PC-3 (cell line): ENCODE measurements around the gene NOTCH4. TPM values are rescaled to one million over a fixed set of nuclear protein-coding genes. Genes with fewer than 3 reads are reported as not detected.
"Not testable (repeated sequence)": the region's sequence is repeated elsewhere in the genome, so short reads cannot be mapped to it uniquely, and the experiment has no call there.

ENCODE experiments used
- ATAC-seq: fragments of 200-7000 bp; cut with Tn5 transposase; 2 replicates; pipeline ENCODE4 v1.9.1; 2020; ENCODE audit warnings: mild to moderate bottlenecking, moderate library complexity
- BruUV-seq: library from RNA; stranded (reverse); fragments of 400-500 nt; replicated peaks from 2 replicates; lab custom pipeline; 2021; lab: Mats Ljungman, UMichigan
- CTCF ChIA-PET: fragments of 300-600 bp; sonication (Branson Sonifier 250); formaldehyde crosslinking; loops from one replicate; lab custom pipeline; 2022; ENCODE audit warnings: antibody characterized with exemption; lab: Charles Lee
- POLR2A ChIA-PET: fragments of 300-600 bp; sonication (Branson Sonifier 250); formaldehyde crosslinking; loops from one replicate; lab custom pipeline; 2022; ENCODE audit warnings: antibody characterized with exemption; ENCODE audit not compliant: unreplicated experiment; lab: Charles Lee
- DNase-seq: peaks from one replicate; pipeline ENCODE4 v3.0.0-alpha.2; 2015
- H2AFZ ChIP-seq: fragments of 300-600 bp; sonication (generic); 2 replicates; pipeline ENCODE4 v1.6.0; 2016; ENCODE audit warnings: antibody characterized with exemption, low read length
- H3F3A ChIP-seq: fragments of 300-600 bp; sonication (generic); one replicate; pipeline ENCODE4 v1.6.0; 2017; ENCODE audit warnings: antibody characterized with exemption, low read length, control low read depth, mild to moderate bottlenecking; ENCODE audit not compliant: unreplicated experiment
- H3K27ac ChIP-seq: fragments of 300-600 bp; sonication (generic); 2 replicates; pipeline ENCODE4 v1.5.1; 2016; ENCODE audit warnings: mild to moderate bottlenecking, low read length
- H3K27me3 ChIP-seq: fragments of 300-600 bp; sonication (generic); 2 replicates; pipeline ENCODE4 v1.6.1; 2016; ENCODE audit warnings: low read length, mixed read lengths
- H3K36me3 ChIP-seq: fragments of 300-600 bp; sonication (generic); 2 replicates; pipeline ENCODE4 v1.6.1; 2016; ENCODE audit warnings: low read depth, mixed run types, low read length, mixed read lengths
- H3K4me1 ChIP-seq: fragments of 300-600 bp; sonication (generic); 2 replicates; pipeline ENCODE4 v1.5.1; 2016; ENCODE audit warnings: low read length; ENCODE audit not compliant: insufficient read depth
- H3K4me2 ChIP-seq: fragments of 300-600 bp; sonication (generic); 2 replicates; pipeline ENCODE4 v1.6.0; 2016; ENCODE audit warnings: low read length
- H3K4me3 ChIP-seq: fragments of 300-600 bp; sonication (generic); 2 replicates; pipeline ENCODE4 v1.5.1; 2016; ENCODE audit warnings: mild to moderate bottlenecking, low read length, mixed read lengths
- H3K79me2 ChIP-seq: fragments of 300-600 bp; sonication (generic); 2 replicates; pipeline ENCODE4 v1.6.1; 2017; ENCODE audit warnings: low read length, mixed read lengths
- H3K9ac ChIP-seq: fragments of 300-600 bp; sonication (generic); 2 replicates; pipeline ENCODE4 v1.6.0; 2016; ENCODE audit warnings: mild to moderate bottlenecking, low read length
- H3K9me2 ChIP-seq: fragments of 300-600 bp; sonication (generic); replicated peaks from 2 replicates; pipeline ENCODE4 v1.6.1; 2016; ENCODE audit warnings: mixed run types, low read length, mixed read lengths
- H3K9me3 ChIP-seq: fragments of 300-600 bp; sonication (generic); 2 replicates; pipeline ENCODE4 v1.6.1; 2016; ENCODE audit warnings: low read length, mixed read lengths
- H4K20me1 ChIP-seq: fragments of 300-600 bp; sonication (generic); 2 replicates; pipeline ENCODE4 v1.6.1; 2016; ENCODE audit warnings: low read length, mixed read lengths
- CTCF ChIP-seq: fragments of 300-600 bp; sonication (generic); conservative IDR thresholded peaks from 2 replicates; pipeline ENCODE4 v1.5.1; 2017; ENCODE audit warnings: antibody characterized with exemption, low read depth, mild to moderate bottlenecking, low read length
- EZH2 ChIP-seq: fragments of 300-600 bp; sonication (generic); IDR thresholded peaks from one replicate; pipeline ENCODE4 v1.6.1; 2017; ENCODE audit warnings: antibody characterized with exemption, mild to moderate bottlenecking, low read length; ENCODE audit not compliant: unreplicated experiment
- EZH2phosphoT487 ChIP-seq: fragments of 300-600 bp; sonication (generic); IDR thresholded peaks from 2 replicates; pipeline ENCODE4 v1.6.1; 2018; ENCODE audit warnings: mild to moderate bottlenecking, antibody characterized with exemption, low read length, borderline replicate concordance
- intact Hi-C: fragments of 100-400 bp; cut with micrococcal nuclease; formaldehyde crosslinking; loops from 2 replicates; pipeline ENCODE4 v1.9.0; 2023
- total RNA-seq: library from RNA; depleted of rRNA; stranded (reverse); fragments of >200 nt; gene quantifications from 2 replicates; pipeline ENCODE4 v1.2.3, GENCODE V29; 2014

Gene NOTCH4
- total RNA-seq, 1 experiment from 2014 or later: 1.7 TPM

- Histone ChIP-seq H3K36me3 (no peaks in the 10 kb centered on the region), H2AFZ (no peak overlapping the region; the same call in 1 of the 2 replicates), H3K79me2 (peaks cover 18% of the 10 kb centered on the region), H3K4me2 (peak overlapping the region; percentile 81), H3K9ac (peak overlapping the region; percentile 78), H3K27me3 (no peaks in the 10 kb centered on the region), H4K20me1 (no peaks in the 10 kb centered on the region), H3K9me3 (no peaks in the 10 kb centered on the region), H3K27ac (no peak overlapping the region), H3K4me1 (peaks cover 28% of the 10 kb centered on the region), H3K4me3 (peak overlapping the region; percentile 84), H3F3A (no peaks in the 10 kb centered on the region), H3K9me2 (no peaks in the 10 kb centered on the region)
- no TSS peak for BruUV-seq
- ATAC-seq (no peak; the same call in 1 of the 2 replicates), DNase-seq (no peak)
- ChIA-PET CTCF (no interaction called here), POLR2A (no interaction called here)
- TF ChIP-seq EZH2phosphoT487 (no peak), CTCF (no peak), EZH2 (no peak)
- intact Hi-C loops: no loop called here
Measured at GRCh38 chr6:32189742-32190053, 34.2 kb downstream of the NOTCH4 start.

DNA sequence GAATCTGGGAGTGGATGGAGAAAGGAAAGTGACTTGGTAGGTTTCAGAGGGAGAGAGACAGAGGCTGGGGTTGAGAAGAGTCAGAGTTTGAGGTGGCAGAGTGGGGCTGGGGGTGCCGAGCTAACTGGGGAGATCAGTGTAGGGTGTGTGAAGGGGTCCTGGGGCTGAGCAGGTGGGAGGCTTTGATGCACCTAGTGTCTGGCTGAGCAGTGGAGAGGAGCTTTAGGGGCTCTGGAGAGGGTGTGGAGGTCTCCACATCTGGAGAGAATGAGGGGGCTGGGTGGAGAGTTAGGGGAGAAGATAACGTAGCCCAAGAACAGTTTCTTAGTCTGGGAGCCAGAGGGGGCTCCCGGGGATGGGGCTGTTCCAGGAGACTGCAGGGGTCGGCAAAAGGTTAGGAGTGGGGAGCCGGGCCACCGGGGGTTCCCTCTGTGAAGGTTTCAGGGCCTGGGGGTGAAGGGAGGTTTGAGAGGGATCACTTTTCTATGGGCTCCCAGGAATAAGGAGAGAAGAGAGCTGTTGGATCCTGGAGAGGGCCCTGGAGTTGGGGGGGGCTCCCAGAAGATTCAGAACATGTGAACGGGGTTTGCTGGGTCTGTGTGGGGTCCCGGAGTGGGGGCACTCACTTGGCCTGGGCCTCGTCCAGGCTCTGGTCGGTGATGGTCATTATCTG, 34.7 kb downstream of the NOTCH4 start:
- no peaks in the 10 kb centered on the region for H3K9me2 ChIP-seq
- intact Hi-C loops: no loop called here
- H3K4me1 ChIP-seq: peaks cover 25% of the 10 kb centered on the region
- H2AFZ ChIP-seq: no peak overlapping the region
- no TSS peak for BruUV-seq
- H3K9ac ChIP-seq: peak overlapping the region; percentile 78
- H3K27ac ChIP-seq: no peak overlapping the region
- DNase-seq (no peak), ATAC-seq (no peak)
- POLR2A ChIA-PET: no interaction called here
- no peaks in the 10 kb centered on the region for H4K20me1 ChIP-seq
- H3K36me3 ChIP-seq: no peaks in the 10 kb centered on the region
- peak overlapping the region; percentile 81 for H3K4me2 ChIP-seq
- CTCF ChIA-PET: no interaction called here
- peaks cover 18% of the 10 kb centered on the region for H3K79me2 ChIP-seq
- H3K4me3 ChIP-seq: peak overlapping the region; percentile 84
- TF ChIP-seq EZH2phosphoT487 (no peak), EZH2 (no peak), CTCF (no peak)
- H3K9me3 ChIP-seq: no peaks in the 10 kb centered on the region
- H3F3A ChIP-seq: no peaks in the 10 kb centered on the region
- H3K27me3 ChIP-seq: no peaks in the 10 kb centered on the region

DNA sequence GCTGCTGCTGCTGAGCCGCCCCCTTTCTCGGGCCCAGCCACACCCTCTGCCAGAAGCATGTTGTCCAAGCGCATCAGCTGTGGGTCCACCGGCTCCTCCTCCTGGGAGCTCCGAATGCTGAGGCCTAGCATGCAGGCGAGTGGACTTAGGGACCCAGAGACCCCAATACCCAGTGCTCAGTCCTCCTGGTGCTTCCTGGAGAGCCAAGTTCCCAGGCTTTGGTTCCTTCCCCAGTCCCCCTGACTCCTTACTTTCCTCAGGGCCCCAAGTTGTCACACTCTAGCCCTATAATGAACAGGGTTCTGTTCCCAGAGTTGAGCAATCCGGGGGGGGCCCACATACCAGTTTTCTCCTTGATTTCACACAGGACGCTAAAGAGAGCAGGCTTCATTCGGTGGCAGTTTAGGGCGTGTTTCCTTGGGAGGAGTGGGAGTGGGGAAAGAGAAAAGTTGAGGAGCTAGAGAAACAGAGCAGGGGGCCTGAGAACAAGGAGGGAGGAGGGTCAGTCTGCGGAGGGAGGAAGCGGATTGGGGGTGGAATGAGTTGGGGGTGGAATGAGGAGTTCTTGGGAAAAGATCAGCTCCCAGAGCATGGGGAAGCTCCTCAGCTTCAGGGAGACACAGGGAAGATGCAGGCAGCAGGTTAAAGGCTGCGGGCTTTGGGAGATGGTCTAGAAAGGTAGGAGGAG, 35.3 kb downstream of the NOTCH4 start:
- TSS peak; percentile 21 for BruUV-seq
- Histone ChIP-seq H3F3A (no peaks in the 10 kb centered on the region), H3K27ac (no peak overlapping the region), H2AFZ (no peak overlapping the region), H3K27me3 (no peaks in the 10 kb centered on the region), H3K9me2 (no peaks in the 10 kb centered on the region), H3K9me3 (no peaks in the 10 kb centered on the region), H3K4me3 (peak overlapping the region; percentile 84), H3K4me1 (peaks cover 25% of the 10 kb centered on the region), H4K20me1 (no peaks in the 10 kb centered on the region), H3K9ac (peak overlapping the region; percentile 78), H3K36me3 (no peaks in the 10 kb centered on the region), H3K79me2 (peaks cover 18% of the 10 kb centered on the region), H3K4me2 (peak overlapping the region; percentile 81)
- ATAC-seq: no peak
- intact Hi-C loops: no loop called here
- no peak for TF ChIP-seq EZH2phosphoT487
- no peak for TF ChIP-seq EZH2
- TF ChIP-seq CTCF: no peak
- ChIA-PET CTCF (no interaction called here), POLR2A (no interaction called here)
- DNase-seq: no peak

DNA sequence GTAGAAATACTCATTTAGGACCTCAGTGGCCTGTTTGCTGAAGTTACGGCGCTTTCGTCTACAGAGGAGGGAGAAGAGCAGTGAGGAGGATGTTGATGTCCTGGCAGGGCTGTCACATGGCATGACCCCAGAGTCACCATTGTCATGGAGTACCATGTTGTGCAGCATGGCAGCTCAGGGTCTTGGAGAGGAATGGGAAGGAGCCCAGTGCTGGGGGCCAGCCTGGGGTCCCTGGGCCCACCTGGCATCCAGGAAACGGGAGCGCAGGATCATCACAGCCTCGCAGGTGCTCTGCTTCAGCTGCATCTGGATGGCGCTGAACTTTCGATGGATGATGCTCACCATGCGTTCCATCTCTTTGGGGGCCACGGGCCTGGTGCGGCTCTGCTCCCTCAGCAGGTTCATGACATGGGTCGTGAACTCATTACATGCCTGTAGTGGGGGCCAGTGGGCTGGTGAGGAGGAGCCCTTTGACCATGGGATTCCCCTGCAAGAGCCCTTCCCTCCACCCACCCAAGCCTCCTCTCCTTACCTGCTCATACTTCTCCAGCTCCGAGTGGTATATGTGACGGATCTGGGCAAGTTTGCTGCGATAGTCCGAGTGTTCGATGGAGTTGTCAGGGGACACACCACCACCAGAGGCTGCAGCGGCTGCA, 36.0 kb downstream of the NOTCH4 start:
- H3K27me3 ChIP-seq, H3K9ac ChIP-seq, H3K9me3 ChIP-seq, H3K4me3 ChIP-seq, H3K27ac ChIP-seq, DNase-seq, BruUV-seq, POLR2A ChIA-PET, H2AFZ ChIP-seq, H3K9me2 ChIP-seq, H3F3A ChIP-seq, ATAC-seq, H3K36me3 ChIP-seq, H4K20me1 ChIP-seq, intact Hi-C loops, CTCF ChIA-PET: not testable (repeated sequence)
- Histone ChIP-seq H3K79me2 (peaks cover 18% of the 10 kb centered on the region), H3K4me2 (peak overlapping the region; percentile 81; the same call in 1 of the 2 replicates), H3K4me1 (peaks cover 22% of the 10 kb centered on the region)
